Activated effector memory CD4-positive, alpha-beta T cell treated with Interleukin-2 at 50 U/mL for 16 hours (primary cell): ENCODE data around the gene LEUTX.
"Not testable (repeated sequence)": the region's sequence is repeated elsewhere in the genome, so short reads cannot be mapped to it uniquely, and the experiment has no call there.

Source experiments
- DNase-seq: peaks from one replicate; pipeline ENCODE4 v3.0.0-alpha.2; 2020

LEUTX gene

GRCh38 chr19:39788244-39788643, 9.6 kb downstream of the LEUTX start:
- no peak for DNase-seq

GRCh38 chr19:39792999-39793546, 14.4 kb downstream of the LEUTX start:
- peak; percentile 63 for DNase-seq

GRCh38 chr19:39795001-39795400, 16.3 kb downstream of the LEUTX start:
- no peak for DNase-seq

- no peak for DNase-seq
These were observed 17.4 kb downstream of the LEUTX start for GRCh38 chr19:39796000-39796498.

- no peak for DNase-seq
These were observed 18.4 kb downstream of the LEUTX start for GRCh38 chr19:39797083-39797482.

- DNase-seq = no peak
These were observed 24.3 kb downstream of the LEUTX start for GRCh38 chr19:39802958-39803357.

- no peak for DNase-seq
These were observed 26.4 kb downstream of the LEUTX start for GRCh38 chr19:39805104-39805503.

- no peak for DNase-seq
These were observed 29.3 kb downstream of the LEUTX start for GRCh38 chr19:39807846-39808364.

- not testable (repeated sequence) for DNase-seq
These were observed 30.0 kb downstream of the LEUTX start for GRCh38 chr19:39808688-39809087.

GRCh38 chr19:39809368-39809767, 30.7 kb downstream of the LEUTX start:
- DNase-seq = no peak

- no peak for DNase-seq
These were observed 31.8 kb downstream of the LEUTX start for GRCh38 chr19:39810424-39810823.

GRCh38 chr19:39811064-39811463, 32.4 kb downstream of the LEUTX start:
- DNase-seq = no peak

- DNase-seq = no peak
These were observed 34.8 kb downstream of the LEUTX start for GRCh38 chr19:39813264-39813993.

- DNase-seq = not testable (repeated sequence)
These were observed 35.5 kb downstream of the LEUTX start for GRCh38 chr19:39814111-39814510.

- DNase-seq = no peak
These were observed 35.9 kb downstream of the LEUTX start for GRCh38 chr19:39814595-39814994.

- no peak for DNase-seq
These were observed 37.8 kb downstream of the LEUTX start for GRCh38 chr19:39816287-39817048.

- no peak for DNase-seq
These were observed 39.4 kb downstream of the LEUTX start for GRCh38 chr19:39817888-39818561.

GRCh38 chr19:39818626-39819097, 40.0 kb downstream of the LEUTX start:
- DNase-seq = no peak

GRCh38 chr19:39819786-39820185, 41.1 kb downstream of the LEUTX start:
- no peak for DNase-seq

GRCh38 chr19:39820696-39821095, 42.0 kb downstream of the LEUTX start:
- no peak for DNase-seq

- no peak for DNase-seq
These were observed 45.0 kb downstream of the LEUTX start for GRCh38 chr19:39823686-39824085.

- peak; percentile 81 for DNase-seq
These were observed 45.8 kb downstream of the LEUTX start for GRCh38 chr19:39824143-39825092.
